HUES6 (cell line): ENCODE results near the gene BICD1.

Experiments used
- H3K27ac ChIP-seq: 2 replicates; pipeline ENCODE4 v1.7.0; 2013; ENCODE audit warnings: low read depth, mild to moderate bottlenecking, low read length, inconsistent platforms
- H3K27me3 ChIP-seq: 2 replicates; pipeline ENCODE4 v1.6.1; 2013; ENCODE audit warnings: low read length; ENCODE audit not compliant: control insufficient read depth, insufficient read depth
- H3K36me3 ChIP-seq: 2 replicates; pipeline ENCODE4 v1.6.1; 2013; ENCODE audit warnings: low read length; ENCODE audit not compliant: control insufficient read depth, insufficient read depth
- H3K4me1 ChIP-seq: 2 replicates; pipeline ENCODE4 v1.6.1; 2013; ENCODE audit warnings: low read length; ENCODE audit not compliant: control insufficient read depth, insufficient read depth
- H3K4me3 ChIP-seq: 2 replicates; pipeline ENCODE4 v1.5.1; 2013; ENCODE audit warnings: low read depth, low read length
- H3K9ac ChIP-seq: one replicate; pipeline ENCODE4 v1.6.1; 2013; ENCODE audit warnings: mild to moderate bottlenecking, low read length
- H3K9me3 ChIP-seq: 2 replicates; pipeline ENCODE4 v1.6.1; 2013; ENCODE audit warnings: low read depth, low read length; ENCODE audit not compliant: control insufficient read depth, insufficient read depth

Gene BICD1

GRCh38 chr12:32242641-32243040 is 136.0 kb downstream of the BICD1 start:
- no peaks in the 10 kb centered on the region for H3K27me3 ChIP-seq
- no peak overlapping the region for H3K9ac ChIP-seq
- peaks cover 5% of the 10 kb centered on the region for H3K36me3 ChIP-seq
- H3K4me3 ChIP-seq = no peak overlapping the region
- peaks cover 10% of the 10 kb centered on the region for H3K9me3 ChIP-seq
- peaks cover 4% of the 10 kb centered on the region; the same call in 1 of the 2 replicates for H3K4me1 ChIP-seq
- no peak overlapping the region for H3K27ac ChIP-seq

- Histone ChIP-seq H3K27ac (peak overlapping the region; percentile 29), H3K4me1 (peaks cover 28% of the 10 kb centered on the region), H3K4me3 (no peak overlapping the region), H3K36me3 (peaks cover 9% of the 10 kb centered on the region), H3K9ac (no peak overlapping the region), H3K27me3 (no peaks in the 10 kb centered on the region), H3K9me3 (peaks cover 13% of the 10 kb centered on the region)
Observed at GRCh38 chr12:32248441-32249140, 141.9 kb downstream of the BICD1 start.

GRCh38 chr12:32249777-32250176 is 143.1 kb downstream of the BICD1 start:
- H3K27me3 ChIP-seq = no peaks in the 10 kb centered on the region
- peaks cover 16% of the 10 kb centered on the region for H3K36me3 ChIP-seq
- H3K9ac ChIP-seq = no peak overlapping the region
- peaks cover 28% of the 10 kb centered on the region for H3K4me1 ChIP-seq
- no peak overlapping the region for H3K4me3 ChIP-seq
- peaks cover 13% of the 10 kb centered on the region for H3K9me3 ChIP-seq
- H3K27ac ChIP-seq = peak overlapping the region; percentile 29; the same call in 1 of the 2 replicates

- H3K4me1 ChIP-seq = peaks cover 28% of the 10 kb centered on the region
- peaks cover 19% of the 10 kb centered on the region for H3K36me3 ChIP-seq
- H3K27ac ChIP-seq = no peak overlapping the region
- H3K27me3 ChIP-seq = no peaks in the 10 kb centered on the region
- H3K9me3 ChIP-seq = peaks cover 3% of the 10 kb centered on the region; the same call in 1 of the 2 replicates
- H3K4me3 ChIP-seq = no peak overlapping the region
- H3K9ac ChIP-seq = no peak overlapping the region
Observed at GRCh38 chr12:32252199-32253073, 145.8 kb downstream of the BICD1 start.

GRCh38 chr12:32253154-32253790 is 146.6 kb downstream of the BICD1 start:
- Histone ChIP-seq H3K36me3 (peaks cover 24% of the 10 kb centered on the region), H3K9me3 (peaks cover 2% of the 10 kb centered on the region; the same call in 1 of the 2 replicates), H3K27ac (no peak overlapping the region), H3K9ac (no peak overlapping the region), H3K4me1 (peaks cover 25% of the 10 kb centered on the region), H3K4me3 (no peak overlapping the region), H3K27me3 (no peaks in the 10 kb centered on the region)

GRCh38 chr12:32254260-32254956 is 147.8 kb downstream of the BICD1 start:
- H3K36me3 ChIP-seq = peaks cover 26% of the 10 kb centered on the region
- H3K9ac ChIP-seq = no peak overlapping the region
- no peak overlapping the region for H3K27ac ChIP-seq
- no peak overlapping the region for H3K4me3 ChIP-seq
- peaks cover 14% of the 10 kb centered on the region for H3K4me1 ChIP-seq
- H3K9me3 ChIP-seq = peaks cover 2% of the 10 kb centered on the region; the same call in 1 of the 2 replicates
- no peaks in the 10 kb centered on the region for H3K27me3 ChIP-seq

GRCh38 chr12:32255588-32255987 is 148.9 kb downstream of the BICD1 start:
- Histone ChIP-seq H3K36me3 (peaks cover 28% of the 10 kb centered on the region), H3K4me1 (peaks cover 5% of the 10 kb centered on the region; the same call in 1 of the 2 replicates), H3K4me3 (no peak overlapping the region)

GRCh38 chr12:32257695-32258496 is 151.2 kb downstream of the BICD1 start:
- no peak overlapping the region for H3K9ac ChIP-seq
- H3K27ac ChIP-seq = no peak overlapping the region

More at GRCh38 chr12:32255588-32255987, 148.9 kb downstream of the BICD1 start:
- no peak overlapping the region for H3K27ac ChIP-seq
- no peaks in the 10 kb centered on the region for H3K27me3 ChIP-seq
- no peak overlapping the region for H3K9ac ChIP-seq
- H3K9me3 ChIP-seq = peaks cover 2% of the 10 kb centered on the region; the same call in 1 of the 2 replicates

GRCh38 chr12:32260696-32261095 is 154.0 kb downstream of the BICD1 start:
- peak overlapping the region; percentile 37 for H3K27ac ChIP-seq
- H3K9ac ChIP-seq = no peak overlapping the region
- no peaks in the 10 kb centered on the region for H3K27me3 ChIP-seq
- peaks cover 11% of the 10 kb centered on the region for H3K36me3 ChIP-seq
- no peak overlapping the region for H3K4me3 ChIP-seq
- no peaks in the 10 kb centered on the region for H3K4me1 ChIP-seq
- peaks cover 2% of the 10 kb centered on the region; the same call in 1 of the 2 replicates for H3K9me3 ChIP-seq

More at GRCh38 chr12:32257695-32258496, 151.2 kb downstream of the BICD1 start:
- no peak overlapping the region for H3K4me3 ChIP-seq
- peaks cover 2% of the 10 kb centered on the region; the same call in 1 of the 2 replicates for H3K9me3 ChIP-seq
- H3K36me3 ChIP-seq = peaks cover 26% of the 10 kb centered on the region
- no peaks in the 10 kb centered on the region for H3K27me3 ChIP-seq
- no peaks in the 10 kb centered on the region for H3K4me1 ChIP-seq

GRCh38 chr12:32261638-32262037 is 155.0 kb downstream of the BICD1 start:
- Histone ChIP-seq H3K36me3 (peaks cover 9% of the 10 kb centered on the region), H3K4me1 (no peaks in the 10 kb centered on the region), H3K4me3 (no peak overlapping the region), H3K9me3 (peaks cover 2% of the 10 kb centered on the region; the same call in 1 of the 2 replicates), H3K9ac (no peak overlapping the region), H3K27me3 (no peaks in the 10 kb centered on the region), H3K27ac (no peak overlapping the region)
